Activated T-cell treated with anti-CD3 and anti-CD28 coated beads, Interleukin-2, amount 50 U/mL, for 24 hours (primary cell): ENCODE data around the gene KPNB1.

Experiments
- DNase-seq: peaks from one replicate; pipeline ENCODE4 v3.0.0-alpha.2; 2020
- H3K27ac Mint-ChIP-seq: 2 replicates; pipeline ENCODE4 v1.8.0; 2020; ENCODE audit warnings: mild to moderate bottlenecking, mixed read lengths
- H3K27me3 Mint-ChIP-seq: 2 replicates; pipeline ENCODE4 v1.8.0; 2020; ENCODE audit warnings: mixed read lengths
- H3K36me3 Mint-ChIP-seq: 2 replicates; pipeline ENCODE4 v1.8.0; 2020; ENCODE audit warnings: low read depth, mixed read lengths
- H3K4me1 Mint-ChIP-seq: 2 replicates; pipeline ENCODE4 v1.8.0; 2020; ENCODE audit warnings: low read depth, mixed read lengths
- H3K4me3 Mint-ChIP-seq: 2 replicates; pipeline ENCODE4 v1.8.0; 2020; ENCODE audit warnings: mild to moderate bottlenecking, moderate library complexity, mixed read lengths
- H3K9me3 Mint-ChIP-seq: 2 replicates; pipeline ENCODE4 v1.8.0; 2020; ENCODE audit warnings: mixed read lengths

The KPNB1 gene

DNA sequence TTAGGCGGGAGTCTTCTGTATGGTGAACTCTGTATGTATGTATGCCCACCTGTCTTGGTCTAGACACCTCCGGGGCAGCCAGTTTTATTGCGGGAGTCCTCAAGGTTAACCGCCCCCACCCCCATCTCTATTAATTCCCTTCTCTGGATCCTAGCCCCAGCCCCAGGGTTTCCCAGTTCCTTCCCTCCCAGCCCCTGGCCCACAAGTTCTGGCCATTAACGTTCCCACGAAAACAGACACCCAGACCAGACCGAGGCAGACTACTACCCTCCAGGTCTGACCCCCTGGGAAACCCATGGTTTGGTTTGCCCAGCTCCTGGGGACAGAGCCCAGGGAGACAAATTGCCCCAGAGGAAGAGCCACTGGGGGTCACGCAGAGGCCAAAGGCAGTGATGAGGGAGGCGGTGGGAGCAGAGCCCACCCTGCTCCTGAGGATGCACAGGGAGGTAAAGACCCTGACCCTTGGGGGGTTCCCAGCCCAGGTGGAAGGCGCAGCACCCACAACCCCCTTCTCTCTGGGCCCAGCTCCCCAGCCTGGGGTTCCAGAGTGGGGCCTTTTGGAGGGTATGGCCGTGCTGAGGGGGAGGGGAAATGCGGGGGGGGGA, 52.8 kb downstream of the KPNB1 start:
- peak overlapping the region; percentile 95 for H3K27ac Mint-ChIP-seq
- DNase-seq: peak; percentile 39
- peaks cover 57% of the 10 kb centered on the region for H3K36me3 Mint-ChIP-seq
- H3K27me3 Mint-ChIP-seq: no peaks in the 10 kb centered on the region
- no peaks in the 10 kb centered on the region for H3K9me3 Mint-ChIP-seq
- peaks cover 89% of the 10 kb centered on the region for H3K4me1 Mint-ChIP-seq
- H3K4me3 Mint-ChIP-seq: peak overlapping the region; percentile 55

DNA sequence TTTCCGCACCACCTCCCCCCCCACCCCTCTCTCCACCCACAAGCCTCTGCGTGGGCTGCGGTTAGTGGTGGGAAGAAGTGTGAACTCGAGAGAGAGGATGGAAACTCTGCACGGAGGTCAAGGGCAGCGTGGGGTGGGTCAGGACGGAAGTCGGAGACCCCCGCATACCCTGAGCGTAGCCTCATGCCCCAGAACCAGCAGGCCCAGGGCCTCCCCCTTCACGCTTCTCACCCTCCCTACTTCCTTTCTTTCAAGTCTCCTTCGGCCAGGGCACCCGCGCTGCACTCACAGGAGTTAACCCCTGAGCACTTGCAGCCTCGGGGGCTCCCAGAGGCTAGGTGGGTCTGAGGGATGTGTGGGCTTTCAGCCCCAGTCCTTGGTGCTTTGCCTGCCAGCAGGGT, 53.5 kb downstream of the KPNB1 start:
- Mint-ChIP-seq H3K4me3 (peak overlapping the region; percentile 67), H3K27ac (peak overlapping the region; percentile 95), H3K4me1 (peaks cover 91% of the 10 kb centered on the region), H3K36me3 (peaks cover 58% of the 10 kb centered on the region), H3K9me3 (no peaks in the 10 kb centered on the region), H3K27me3 (no peaks in the 10 kb centered on the region)
- peak; percentile 75 for DNase-seq

DNA sequence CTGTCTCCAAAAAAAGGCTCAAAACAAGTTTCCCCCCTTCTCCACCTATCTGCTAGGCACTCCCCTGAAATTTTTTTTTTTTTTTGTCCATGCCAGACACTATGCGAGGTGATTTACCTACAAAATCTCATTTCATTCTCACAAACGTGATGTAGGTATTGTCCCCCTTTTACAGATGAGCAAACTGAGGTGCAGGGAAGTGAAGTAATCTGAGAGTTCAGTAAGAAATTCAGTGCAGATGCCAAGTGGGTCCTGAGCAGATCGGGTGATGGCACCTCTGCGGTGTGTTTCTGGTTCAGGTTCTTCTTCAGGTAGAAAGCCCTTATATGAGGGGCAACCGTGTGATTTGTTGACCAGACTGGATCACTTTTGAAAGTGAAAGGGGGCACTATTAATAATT, 54.0 kb downstream of the KPNB1 start:
- H3K27ac Mint-ChIP-seq: peak overlapping the region; percentile 95
- H3K27me3 Mint-ChIP-seq: no peaks in the 10 kb centered on the region
- peak overlapping the region; percentile 67 for H3K4me3 Mint-ChIP-seq
- no peaks in the 10 kb centered on the region for H3K9me3 Mint-ChIP-seq
- H3K36me3 Mint-ChIP-seq: peaks cover 55% of the 10 kb centered on the region
- DNase-seq: no peak
- H3K4me1 Mint-ChIP-seq: peaks cover 88% of the 10 kb centered on the region

DNA sequence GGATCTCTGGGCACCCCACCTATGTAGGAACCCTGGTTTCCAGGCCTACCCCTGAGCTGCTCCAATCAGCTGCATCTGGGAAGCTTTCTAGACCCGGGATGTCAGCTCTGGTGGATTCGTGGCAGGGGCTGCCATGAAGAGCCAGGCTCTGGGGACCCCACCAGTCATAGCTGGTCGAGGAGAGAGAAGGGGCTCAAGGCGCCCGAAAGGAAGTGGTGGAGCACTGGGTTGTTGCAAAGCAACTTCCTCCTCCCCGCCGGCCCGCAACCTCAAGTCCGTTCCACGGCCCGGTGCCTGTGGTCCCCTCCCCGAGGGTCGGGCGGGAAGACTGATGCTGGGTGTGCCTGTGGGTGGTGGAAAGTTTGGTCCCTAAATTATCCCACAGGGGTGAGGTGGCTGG, 54.4 kb downstream of the KPNB1 start:
- Mint-ChIP-seq H3K4me3 (peak overlapping the region; percentile 67), H3K9me3 (no peaks in the 10 kb centered on the region), H3K27ac (peak overlapping the region; percentile 95), H3K4me1 (peaks cover 83% of the 10 kb centered on the region), H3K36me3 (peaks cover 53% of the 10 kb centered on the region), H3K27me3 (no peaks in the 10 kb centered on the region)
- peak; percentile 54 for DNase-seq

DNA sequence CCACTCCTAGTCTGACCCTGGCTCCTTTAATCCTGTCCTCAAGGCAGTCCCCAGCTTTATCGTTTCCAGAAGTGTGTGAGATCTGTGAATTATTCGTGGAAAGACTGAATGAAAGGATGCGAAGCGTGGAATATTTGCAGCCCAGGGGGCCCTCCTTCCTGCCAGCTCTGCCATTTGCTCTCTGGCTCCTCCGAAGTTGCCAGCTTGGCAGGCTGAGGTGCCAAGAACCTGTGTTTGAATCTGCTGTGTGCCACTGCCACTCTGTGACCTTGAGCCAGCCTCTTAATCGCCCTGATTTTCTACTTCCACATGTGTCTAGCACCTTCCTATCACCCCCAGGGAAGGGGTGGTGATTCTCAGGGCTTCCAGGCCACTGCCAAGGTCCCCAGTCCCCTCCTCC, 55.0 kb downstream of the KPNB1 start:
- DNase-seq: no peak
- Mint-ChIP-seq H3K36me3 (peaks cover 54% of the 10 kb centered on the region), H3K27ac (peak overlapping the region; percentile 95)

DNA sequence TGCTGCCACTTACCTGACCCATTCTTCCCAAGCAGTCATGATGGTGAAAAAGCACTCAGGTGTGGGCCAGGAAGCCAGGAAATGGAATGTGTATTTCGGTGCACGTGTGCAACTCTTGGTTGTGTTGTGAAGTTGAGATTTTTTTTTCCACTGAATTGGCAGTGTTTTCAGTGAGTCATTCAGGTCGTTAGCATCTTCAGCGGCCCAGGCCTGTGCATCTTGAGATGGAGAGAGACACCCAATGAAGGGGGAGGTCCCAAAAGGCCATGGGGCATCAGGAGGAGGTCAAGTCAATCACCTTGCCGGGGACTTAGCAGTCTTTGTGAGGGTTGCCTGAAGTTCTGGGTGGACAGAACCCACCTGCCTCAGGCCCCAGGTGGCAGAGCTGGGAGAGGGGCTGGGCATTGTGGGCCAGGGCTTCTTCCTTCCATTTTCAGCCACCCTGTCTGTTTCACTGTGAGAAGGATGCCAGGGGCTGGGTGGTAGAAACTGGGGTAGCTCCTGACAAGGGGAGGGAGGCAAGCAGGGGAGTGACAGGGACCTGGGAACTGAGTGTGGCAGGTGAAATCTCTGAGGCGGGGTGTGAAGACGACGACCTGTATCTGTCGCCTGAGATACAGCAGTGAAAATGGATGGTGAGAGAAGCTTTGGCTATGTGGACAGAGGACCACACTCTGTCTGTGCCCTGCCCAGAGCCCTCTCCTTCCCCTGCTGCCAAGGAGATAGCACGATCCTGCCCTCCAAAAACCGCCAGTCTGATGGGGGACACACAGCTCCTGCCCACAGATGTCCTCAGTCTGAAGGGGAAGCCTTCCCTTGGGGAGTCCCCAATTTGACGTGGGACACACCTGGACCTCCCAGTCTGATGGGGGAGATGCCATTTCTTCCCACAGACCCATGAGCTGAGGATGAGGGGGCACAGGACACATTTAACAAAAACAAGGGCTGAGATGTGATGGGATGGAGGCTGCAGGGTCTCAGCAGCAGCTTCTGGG, 56.1 kb downstream of the KPNB1 start:
- no peaks in the 10 kb centered on the region for H3K27me3 Mint-ChIP-seq
- DNase-seq: peak; percentile 78
- peaks cover 82% of the 10 kb centered on the region for H3K4me1 Mint-ChIP-seq
- peak overlapping the region; percentile 95 for H3K27ac Mint-ChIP-seq
- H3K9me3 Mint-ChIP-seq: no peaks in the 10 kb centered on the region
- H3K4me3 Mint-ChIP-seq: peak overlapping the region; percentile 67
- peaks cover 58% of the 10 kb centered on the region for H3K36me3 Mint-ChIP-seq

More for the DNA sequence above, 55.0 kb downstream of the KPNB1 start:
- Mint-ChIP-seq H3K4me1 (peaks cover 81% of the 10 kb centered on the region), H3K27me3 (no peaks in the 10 kb centered on the region), H3K4me3 (peak overlapping the region; percentile 67), H3K9me3 (no peaks in the 10 kb centered on the region)

DNA sequence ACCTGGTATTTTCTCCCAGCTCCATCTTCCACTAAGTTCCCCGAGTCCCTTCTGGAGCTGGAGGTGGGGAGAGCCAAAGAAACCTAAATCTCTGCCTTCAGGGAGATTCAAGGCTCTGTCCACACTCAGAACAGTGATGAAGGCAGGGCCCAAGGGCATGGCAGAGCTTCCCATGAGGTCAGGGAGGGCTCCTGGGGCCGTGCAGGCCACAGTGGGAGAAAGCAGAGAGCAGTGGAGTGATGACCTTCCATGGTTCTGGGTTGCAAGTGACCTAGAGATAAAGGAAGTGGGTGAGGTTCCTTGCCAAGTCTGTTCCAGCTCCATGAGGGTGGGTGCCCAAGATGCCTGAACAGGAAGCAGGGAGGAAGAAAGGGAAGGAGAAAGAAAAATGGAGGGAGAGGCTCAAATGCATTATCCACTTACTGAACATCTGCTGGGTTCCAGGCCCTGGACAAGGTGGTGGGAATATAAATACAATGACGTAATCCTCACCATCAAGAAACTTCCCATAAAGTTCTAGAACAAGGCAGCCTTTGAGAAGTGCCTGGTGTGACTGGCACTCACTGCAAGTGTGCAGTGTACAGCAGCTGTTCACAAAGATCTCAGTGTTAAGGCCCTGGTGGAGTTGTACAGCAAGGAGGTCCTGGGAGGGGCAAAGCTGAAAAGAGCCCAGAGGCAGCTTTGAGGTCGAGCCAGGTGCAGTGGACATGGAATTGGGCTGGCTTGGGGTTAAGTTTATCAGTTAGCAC, 57.5 kb downstream of the KPNB1 start:
- DNase-seq: no peak
- H3K36me3 Mint-ChIP-seq: peaks cover 53% of the 10 kb centered on the region
- no peak overlapping the region for H3K4me3 Mint-ChIP-seq
- no peaks in the 10 kb centered on the region for H3K27me3 Mint-ChIP-seq
- H3K4me1 Mint-ChIP-seq: peaks cover 82% of the 10 kb centered on the region
- no peaks in the 10 kb centered on the region for H3K9me3 Mint-ChIP-seq
- H3K27ac Mint-ChIP-seq: peak overlapping the region; percentile 95

DNA sequence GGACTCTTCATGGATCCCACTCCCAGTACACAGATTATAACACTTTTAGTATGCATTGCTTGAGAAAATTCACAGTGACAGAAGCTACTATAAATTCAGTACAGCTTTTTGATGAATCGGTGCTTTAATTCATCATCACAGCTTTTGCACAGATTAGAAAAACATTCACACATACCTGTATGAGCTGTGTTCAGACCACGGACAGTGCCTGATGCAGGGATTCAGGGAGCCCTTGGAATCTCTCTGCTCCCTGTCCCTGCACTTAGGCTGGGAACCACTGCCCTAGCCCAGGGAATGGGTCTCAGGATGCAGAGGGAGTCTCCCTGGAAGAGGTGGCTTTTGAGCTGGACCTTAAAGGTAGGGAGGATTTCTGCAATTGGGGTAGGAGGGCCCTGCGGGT, 58.2 kb downstream of the KPNB1 start:
- peak overlapping the region; percentile 95 for H3K27ac Mint-ChIP-seq
- H3K4me3 Mint-ChIP-seq: no peak overlapping the region
- no peaks in the 10 kb centered on the region for H3K9me3 Mint-ChIP-seq
- H3K36me3 Mint-ChIP-seq: peaks cover 49% of the 10 kb centered on the region
- DNase-seq: no peak
- H3K4me1 Mint-ChIP-seq: peaks cover 82% of the 10 kb centered on the region
- no peaks in the 10 kb centered on the region for H3K27me3 Mint-ChIP-seq

DNA sequence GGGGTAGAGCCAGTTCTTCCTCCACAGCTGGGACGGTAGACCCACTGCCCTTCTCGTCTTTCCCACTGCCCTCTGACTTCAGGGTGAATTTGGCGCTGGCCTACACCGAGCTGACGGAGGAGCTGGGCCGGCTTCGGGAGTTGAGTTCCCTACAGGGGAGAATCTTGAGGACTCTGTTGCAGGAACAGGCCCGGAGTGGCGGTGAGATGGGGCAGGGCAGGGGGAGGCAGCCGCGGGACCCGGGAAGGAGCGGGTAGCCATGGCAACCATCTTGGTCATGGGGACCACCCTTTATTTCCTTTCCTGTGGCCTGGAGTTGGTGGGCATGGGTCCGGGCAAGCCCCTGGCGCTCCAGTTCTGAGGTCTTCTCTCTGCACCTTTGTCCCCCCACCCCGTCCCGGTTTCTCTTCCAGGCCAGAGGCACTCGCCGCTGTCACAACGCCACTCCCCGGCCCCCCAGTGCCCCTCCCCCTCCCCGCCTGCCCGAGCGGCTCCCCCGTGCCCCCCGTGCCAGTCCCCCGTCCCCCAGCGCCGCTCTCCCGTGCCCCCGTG, 58.7 kb downstream of the KPNB1 start:
- Mint-ChIP-seq H3K4me1 (peaks cover 82% of the 10 kb centered on the region), H3K4me3 (no peak overlapping the region), H3K9me3 (no peaks in the 10 kb centered on the region), H3K27me3 (no peaks in the 10 kb centered on the region), H3K36me3 (peaks cover 49% of the 10 kb centered on the region), H3K27ac (no peak overlapping the region)
- no peak for DNase-seq

DNA sequence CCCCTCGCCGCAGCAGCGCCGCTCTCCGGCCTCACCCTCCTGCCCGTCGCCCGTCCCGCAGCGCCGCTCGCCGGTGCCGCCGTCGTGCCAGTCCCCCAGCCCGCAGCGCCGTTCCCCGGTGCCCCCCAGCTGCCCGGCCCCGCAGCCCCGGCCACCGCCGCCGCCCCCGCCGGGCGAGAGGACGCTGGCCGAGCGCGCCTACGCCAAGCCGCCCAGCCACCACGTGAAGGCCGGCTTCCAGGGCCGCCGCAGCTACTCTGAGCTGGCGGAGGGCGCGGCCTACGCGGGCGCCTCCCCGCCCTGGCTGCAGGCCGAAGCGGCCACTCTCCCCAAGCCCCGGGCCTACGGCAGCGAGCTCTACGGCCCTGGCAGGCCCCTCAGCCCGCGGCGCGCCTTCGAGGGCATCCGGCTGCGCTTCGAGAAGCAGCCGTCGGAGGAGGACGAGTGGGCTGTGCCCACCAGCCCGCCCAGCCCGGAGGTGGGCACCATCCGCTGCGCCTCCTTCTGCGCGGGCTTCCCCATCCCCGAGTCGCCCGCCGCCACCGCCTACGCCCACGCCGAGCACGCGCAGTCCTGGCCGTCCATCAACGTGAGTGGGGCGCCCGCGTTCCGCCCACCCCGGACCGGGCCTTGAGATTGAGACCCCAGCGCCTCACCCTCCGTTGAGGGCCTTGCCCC, 59.3 kb downstream of the KPNB1 start:
- no peak overlapping the region for H3K27ac Mint-ChIP-seq
- H3K4me3 Mint-ChIP-seq: no peak overlapping the region
- no peaks in the 10 kb centered on the region for H3K9me3 Mint-ChIP-seq
- DNase-seq: no peak
- H3K27me3 Mint-ChIP-seq: no peaks in the 10 kb centered on the region
- peaks cover 81% of the 10 kb centered on the region for H3K4me1 Mint-ChIP-seq
- H3K36me3 Mint-ChIP-seq: peaks cover 43% of the 10 kb centered on the region

DNA sequence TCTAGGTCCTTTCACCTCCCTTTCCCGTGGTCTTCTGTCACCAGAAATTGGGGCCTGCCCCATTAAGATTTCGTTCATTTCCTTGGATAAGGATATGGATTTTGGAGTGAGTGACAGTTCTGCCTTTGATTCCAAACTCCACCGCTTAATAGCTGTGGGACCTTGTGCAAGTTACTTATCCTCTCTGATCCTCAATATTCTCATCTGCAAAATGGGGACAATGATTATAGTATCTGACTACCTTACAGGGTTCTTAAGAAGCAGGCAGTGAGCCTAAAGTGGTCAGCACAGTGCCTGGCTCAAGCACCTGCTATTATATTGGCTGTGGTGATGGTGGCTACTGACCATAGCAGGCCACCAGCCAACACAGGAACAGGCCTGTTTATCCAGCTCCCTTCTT, 59.9 kb downstream of the KPNB1 start:
- DNase-seq: no peak
- peaks cover 42% of the 10 kb centered on the region for H3K36me3 Mint-ChIP-seq
- H3K27ac Mint-ChIP-seq: peak overlapping the region; percentile 18
- H3K9me3 Mint-ChIP-seq: no peaks in the 10 kb centered on the region
- H3K4me1 Mint-ChIP-seq: peaks cover 81% of the 10 kb centered on the region
- no peaks in the 10 kb centered on the region for H3K27me3 Mint-ChIP-seq
- H3K4me3 Mint-ChIP-seq: no peak overlapping the region

DNA sequence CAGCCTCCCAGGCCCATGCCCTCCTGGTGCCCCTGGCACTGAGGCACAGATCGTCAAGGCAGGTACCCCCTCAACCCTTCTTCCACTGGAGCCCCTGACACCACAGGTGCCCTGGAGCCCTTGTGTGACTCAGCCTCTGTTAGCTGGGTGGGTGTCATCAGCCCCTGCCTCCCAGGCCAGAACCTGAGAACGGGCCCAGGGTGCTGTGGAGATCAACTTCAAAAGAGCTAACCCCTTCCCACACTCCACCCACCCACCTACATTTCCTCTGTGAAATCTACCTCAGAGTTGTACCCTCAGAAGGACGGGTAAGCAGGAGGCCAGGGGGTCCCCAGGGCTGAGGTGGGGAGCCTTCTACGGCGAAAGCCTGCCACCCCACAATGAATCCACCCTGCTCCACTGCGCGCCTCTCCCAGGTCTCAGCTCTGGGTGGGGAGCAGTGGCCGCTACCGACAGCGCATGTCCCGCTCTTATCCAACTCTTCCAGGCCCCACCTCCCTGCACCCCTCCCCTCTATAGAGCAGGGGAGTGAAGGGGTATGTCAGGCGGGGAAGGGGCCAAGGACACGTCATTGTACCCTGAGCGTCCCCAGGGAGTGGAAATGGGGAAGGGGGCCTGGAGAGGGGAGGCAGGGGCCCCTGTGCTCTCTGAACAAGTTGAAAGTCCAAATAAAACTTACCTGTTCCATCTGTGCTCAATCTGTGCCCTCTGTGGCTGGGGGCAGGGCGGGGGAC, 61.8 kb downstream of the KPNB1 start:
- H3K9me3 Mint-ChIP-seq: no peaks in the 10 kb centered on the region
- DNase-seq: no peak
- H3K36me3 Mint-ChIP-seq: peaks cover 36% of the 10 kb centered on the region
- no peaks in the 10 kb centered on the region for H3K27me3 Mint-ChIP-seq
- H3K27ac Mint-ChIP-seq: peak overlapping the region; percentile 79
- H3K4me1 Mint-ChIP-seq: peaks cover 81% of the 10 kb centered on the region
- no peak overlapping the region for H3K4me3 Mint-ChIP-seq

DNA sequence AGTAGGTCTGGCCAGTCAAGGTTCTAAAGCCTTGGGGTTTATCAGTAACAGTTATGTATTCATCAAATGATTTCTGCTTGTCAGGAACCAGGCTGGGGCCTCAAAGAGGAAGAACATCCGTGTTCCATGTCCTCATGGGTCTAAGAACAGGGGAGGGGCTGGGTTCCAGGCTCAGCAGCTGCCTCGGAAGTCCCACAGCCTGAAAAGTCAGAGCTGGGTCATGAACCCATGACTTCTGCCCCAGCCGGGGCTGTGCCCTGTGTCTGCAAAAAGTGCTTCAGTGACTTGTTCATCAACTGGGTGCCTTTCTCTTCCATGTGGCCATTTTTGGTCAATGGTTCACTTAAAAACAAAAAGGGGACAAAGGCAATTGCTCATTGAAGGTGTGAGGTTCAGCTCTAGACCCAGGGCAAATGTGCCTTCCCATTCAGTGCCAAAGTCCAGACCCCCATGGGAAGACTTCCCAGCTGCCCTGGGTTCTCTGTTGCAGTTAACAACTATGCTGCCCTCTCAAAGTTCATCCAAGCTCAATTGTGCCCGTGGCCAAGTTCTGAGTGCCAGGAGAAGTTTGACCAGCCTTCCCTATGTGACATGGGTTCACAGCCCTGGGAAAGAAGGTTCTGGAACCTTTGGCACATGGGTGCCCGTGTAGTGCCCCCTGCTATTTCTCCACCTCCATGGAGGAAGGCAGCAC, 62.8 kb downstream of the KPNB1 start:
- H3K9me3 Mint-ChIP-seq: no peaks in the 10 kb centered on the region
- peaks cover 81% of the 10 kb centered on the region for H3K4me1 Mint-ChIP-seq
- H3K27me3 Mint-ChIP-seq: no peaks in the 10 kb centered on the region
- H3K4me3 Mint-ChIP-seq: no peak overlapping the region
- peak overlapping the region; percentile 79 for H3K27ac Mint-ChIP-seq
- no peak for DNase-seq
- peaks cover 30% of the 10 kb centered on the region for H3K36me3 Mint-ChIP-seq
